ENCODE results near the gene IPO4. TPM values are rescaled to one million over a fixed set of nuclear protein-coding genes. Genes with fewer than 3 reads are reported as not detected.

The IPO4 gene
- total and polyA plus RNA-seq, 2 of the 4 experiments (the other 2 are of a cell fraction), result 37.6 to 39.4 TPM

GRCh38 chr14:24155100-24155499 is 33.5 kb downstream of the IPO4 start:
- 100% methylated on average over 1 of the region's 10 CpGs; no CpG with 5 or more reads in 1 of the 2 experiments for WGBS, 2 experiments (ENCODE audit: extremely low coverage in 2 of 2, insufficient read length in 1 of 2)
- no peak overlapping the region for H3K27ac ChIP-seq (ENCODE audit: insufficient read depth, low read length)
- H3K14ac ChIP-seq (replicated peaks; ENCODE audit: low read depth, low read length), result no peak overlapping the region
- no peak overlapping the region for H4K8ac ChIP-seq (ENCODE audit: low read depth in 2 of 2, low read length in 2 of 2)
- intact Hi-C loops (cut with micrococcal nuclease) (no loop called here), dilution Hi-C loops (cut with HindIII; ENCODE audit: low sequenced_read_pairs, unreplicated experiment) (no loop called here), in situ Hi-C loops (cut with MboI; ENCODE audit: low sequenced_read_pairs) (no loop called here)
- no peaks in the 10 kb centered on the region for H3K9me3 ChIP-seq (ENCODE audit: control insufficient read depth, insufficient read depth, low read length)
- H2BK20ac ChIP-seq (ENCODE audit: low read depth, low read length), result no peak overlapping the region
- no peak overlapping the region for H2BK5ac ChIP-seq (ENCODE audit: low read depth, low read length, poor library complexity, severe bottlenecking)
- no peak overlapping the region for H2BK120ac ChIP-seq (ENCODE audit: low read depth, low read length)
- H3K79me1 ChIP-seq (ENCODE audit: low read depth in 1 of 2, low read length in 2 of 2), result peaks cover 8 to 18% of the 10 kb centered on the region in 2 experiments
- no peak for DNase-seq
- no TSS peak for BruUV-seq (replicated peaks)
- H2AFZ ChIP-seq (replicated peaks; ENCODE audit: low read length, poor library complexity), result no peak overlapping the region
- H3K9ac ChIP-seq (ENCODE audit: low read depth, low read length), result no peak overlapping the region
- CTCF ChIA-PET, result no interaction called here
- no peaks in the 10 kb centered on the region for H3K27me3 ChIP-seq (ENCODE audit: control insufficient read depth, insufficient read depth, low read length)
- no peak overlapping the region for H3K23ac ChIP-seq (ENCODE audit: low read depth, low read length)
- no peak overlapping the region for H4K91ac ChIP-seq (ENCODE audit: insufficient read depth, low read depth, low read length)
- no peak overlapping the region for H3K56ac ChIP-seq (ENCODE audit: extremely low read depth, insufficient read depth, low read length)
- no peak overlapping the region for H4K5ac ChIP-seq (ENCODE audit: low read depth, low read length)
- no peak for ATAC-seq (ENCODE audit: low read depth)
- no peak overlapping the region for H3K4me3 ChIP-seq (ENCODE audit: insufficient read depth, low read depth, low read length)
- TF ChIP-seq MAFK (IDR thresholded peaks at IDR 0.05; ENCODE audit: low read depth, low read length), result no peak
- TF ChIP-seq, protein P1, sequence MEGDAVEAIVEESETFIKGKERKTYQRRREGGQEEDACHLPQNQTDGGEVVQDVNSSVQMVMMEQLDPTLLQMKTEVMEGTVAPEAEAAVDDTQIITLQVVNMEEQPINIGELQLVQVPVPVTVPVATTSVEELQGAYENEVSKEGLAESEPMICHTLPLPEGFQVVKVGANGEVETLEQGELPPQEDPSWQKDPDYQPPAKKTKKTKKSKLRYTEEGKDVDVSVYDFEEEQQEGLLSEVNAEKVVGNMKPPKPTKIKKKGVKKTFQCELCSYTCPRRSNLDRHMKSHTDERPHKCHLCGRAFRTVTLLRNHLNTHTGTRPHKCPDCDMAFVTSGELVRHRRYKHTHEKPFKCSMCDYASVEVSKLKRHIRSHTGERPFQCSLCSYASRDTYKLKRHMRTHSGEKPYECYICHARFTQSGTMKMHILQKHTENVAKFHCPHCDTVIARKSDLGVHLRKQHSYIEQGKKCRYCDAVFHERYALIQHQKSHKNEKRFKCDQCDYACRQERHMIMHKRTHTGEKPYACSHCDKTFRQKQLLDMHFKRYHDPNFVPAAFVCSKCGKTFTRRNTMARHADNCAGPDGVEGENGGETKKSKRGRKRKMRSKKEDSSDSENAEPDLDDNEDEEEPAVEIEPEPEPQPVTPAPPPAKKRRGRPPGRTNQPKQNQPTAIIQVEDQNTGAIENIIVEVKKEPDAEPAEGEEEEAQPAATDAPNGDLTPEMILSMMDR (conservative IDR thresholded peaks at IDR 0.05; ENCODE audit: low read depth, low read length), result no peak
- no peak for TF ChIP-seq POLR2A (IDR thresholded peaks at IDR 0.05; ENCODE audit: low read depth, low read length)
- TF ChIP-seq BHLHE40 (IDR thresholded peaks at IDR 0.05; ENCODE audit: low read depth, low read length), result no peak
- TF ChIP-seq, protein P2, sequence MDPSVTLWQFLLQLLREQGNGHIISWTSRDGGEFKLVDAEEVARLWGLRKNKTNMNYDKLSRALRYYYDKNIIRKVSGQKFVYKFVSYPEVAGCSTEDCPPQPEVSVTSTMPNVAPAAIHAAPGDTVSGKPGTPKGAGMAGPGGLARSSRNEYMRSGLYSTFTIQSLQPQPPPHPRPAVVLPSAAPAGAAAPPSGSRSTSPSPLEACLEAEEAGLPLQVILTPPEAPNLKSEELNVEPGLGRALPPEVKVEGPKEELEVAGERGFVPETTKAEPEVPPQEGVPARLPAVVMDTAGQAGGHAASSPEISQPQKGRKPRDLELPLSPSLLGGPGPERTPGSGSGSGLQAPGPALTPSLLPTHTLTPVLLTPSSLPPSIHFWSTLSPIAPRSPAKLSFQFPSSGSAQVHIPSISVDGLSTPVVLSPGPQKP (IDR thresholded peaks at IDR 0.05; ENCODE audit: borderline replicate concordance, low read depth, low read length), result no peak
- TF ChIP-seq MXI1 (IDR thresholded peaks at IDR 0.05; ENCODE audit: borderline replicate concordance, low read depth, low read length), result no peak
- TF ChIP-seq CEBPB (IDR thresholded peaks at IDR 0.05; ENCODE audit: low read depth, low read length), result no peak
- TF ChIP-seq RFX5 (IDR thresholded peaks at IDR 0.05; ENCODE audit: low read depth, low read length), result no peak
- no peak for TF ChIP-seq CHD1 (IDR thresholded peaks at IDR 0.05; ENCODE audit: low read depth, low read length)
- no peak for TF ChIP-seq MAZ (IDR thresholded peaks at IDR 0.05; ENCODE audit: borderline replicate concordance, low read depth, low read length)
- no peak for TF ChIP-seq NFE2L2 (IDR thresholded peaks at IDR 0.05; ENCODE audit: low read depth, low read length)
- no peak for TF ChIP-seq FOS (IDR thresholded peaks at IDR 0.05; ENCODE audit: low read depth, low read length)
- TF ChIP-seq, protein P3, sequence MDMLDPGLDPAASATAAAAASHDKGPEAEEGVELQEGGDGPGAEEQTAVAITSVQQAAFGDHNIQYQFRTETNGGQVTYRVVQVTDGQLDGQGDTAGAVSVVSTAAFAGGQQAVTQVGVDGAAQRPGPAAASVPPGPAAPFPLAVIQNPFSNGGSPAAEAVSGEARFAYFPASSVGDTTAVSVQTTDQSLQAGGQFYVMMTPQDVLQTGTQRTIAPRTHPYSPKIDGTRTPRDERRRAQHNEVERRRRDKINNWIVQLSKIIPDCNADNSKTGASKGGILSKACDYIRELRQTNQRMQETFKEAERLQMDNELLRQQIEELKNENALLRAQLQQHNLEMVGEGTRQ (IDR thresholded peaks at IDR 0.05; ENCODE audit: low read depth, low read length), result no peak
- no peak for TF ChIP-seq SMC3 (IDR thresholded peaks at IDR 0.05; ENCODE audit: low read depth, low read length)
- no peak overlapping the region for H2BK15ac ChIP-seq (ENCODE audit: low read depth, low read length)
- no peaks in the 10 kb centered on the region; the same call in 1 of the 2 replicates for H4K20me1 ChIP-seq (ENCODE audit: insufficient read depth, low read length)
- no peak overlapping the region for H3K18ac ChIP-seq (ENCODE audit: low read depth, low read length)
- H2AK5ac ChIP-seq (ENCODE audit: low read depth, low read length), result no peak overlapping the region
- no peak overlapping the region for H3K4me2 ChIP-seq (ENCODE audit: low read depth, low read length)
- H3K9me1 ChIP-seq (ENCODE audit: insufficient read depth, low read length), result no peaks in the 10 kb centered on the region; the same call in 1 of the 2 replicates
- no peak overlapping the region for H2AK9ac ChIP-seq (replicated peaks; ENCODE audit: low read depth, low read length, poor library complexity)
- H3K4ac ChIP-seq (ENCODE audit: low read depth, low read length), result no peak overlapping the region
- POLR2A ChIA-PET (ENCODE audit: unreplicated experiment), result no interaction called here
- H3K36me3 ChIP-seq (ENCODE audit: control insufficient read depth, insufficient read depth, low read length), result peaks cover 68% of the 10 kb centered on the region
- H3K4me1 ChIP-seq (ENCODE audit: control insufficient read depth, insufficient read depth, low read length), result no peaks in the 10 kb centered on the region
